HG03442 (cell line): ENCODE results near the gene ZG16B.

Experiments used
- ATAC-seq: cut with Tn5 transposase; IDR thresholded peaks from one replicate; pipeline ENCODE4 v1.9.1; 2021; ENCODE audit warnings: mild to moderate bottlenecking, moderate library complexity; ENCODE audit not compliant: unreplicated experiment

Gene ZG16B

DNA sequence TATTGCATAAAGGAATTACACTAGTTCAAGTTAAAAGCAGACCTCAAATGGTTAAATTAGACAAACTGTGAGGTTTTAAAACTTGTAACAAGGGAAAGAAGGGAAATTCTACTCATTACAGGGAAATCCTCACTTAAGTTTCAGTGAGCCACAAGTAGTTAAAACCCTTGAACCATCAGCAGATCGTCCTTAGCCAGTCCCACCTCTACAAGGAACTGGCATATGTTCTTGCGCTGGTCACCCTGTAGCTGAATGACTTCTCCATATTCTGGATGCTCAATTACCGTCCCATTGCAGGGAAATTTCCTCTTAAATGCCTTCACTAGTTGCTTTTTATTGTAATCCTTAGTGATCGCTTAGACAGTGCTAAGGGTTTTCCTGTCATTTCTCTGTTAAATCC, 7.6 kb upstream of the ZG16B start:
- no peak for ATAC-seq

DNA sequence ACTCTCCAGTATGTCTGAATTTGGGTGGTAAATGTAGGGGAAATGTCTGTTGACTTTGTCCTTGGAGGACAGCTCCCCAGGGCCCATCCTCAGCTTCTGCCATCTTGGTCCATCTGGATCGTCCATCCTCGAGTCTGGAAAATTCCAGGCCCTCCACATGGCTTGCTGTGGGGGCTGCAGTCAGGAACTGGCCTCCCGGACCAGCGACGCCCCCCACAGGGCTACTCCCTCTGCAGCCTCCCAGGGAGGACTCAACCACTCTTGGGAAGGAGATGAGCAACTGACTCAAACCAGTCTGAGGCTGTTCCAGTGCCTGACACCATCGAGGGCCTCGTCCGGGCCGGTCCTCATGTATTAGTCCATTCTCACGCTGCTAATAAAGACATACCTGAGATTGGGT, 5.5 kb upstream of the ZG16B start:
- no peak for ATAC-seq

DNA sequence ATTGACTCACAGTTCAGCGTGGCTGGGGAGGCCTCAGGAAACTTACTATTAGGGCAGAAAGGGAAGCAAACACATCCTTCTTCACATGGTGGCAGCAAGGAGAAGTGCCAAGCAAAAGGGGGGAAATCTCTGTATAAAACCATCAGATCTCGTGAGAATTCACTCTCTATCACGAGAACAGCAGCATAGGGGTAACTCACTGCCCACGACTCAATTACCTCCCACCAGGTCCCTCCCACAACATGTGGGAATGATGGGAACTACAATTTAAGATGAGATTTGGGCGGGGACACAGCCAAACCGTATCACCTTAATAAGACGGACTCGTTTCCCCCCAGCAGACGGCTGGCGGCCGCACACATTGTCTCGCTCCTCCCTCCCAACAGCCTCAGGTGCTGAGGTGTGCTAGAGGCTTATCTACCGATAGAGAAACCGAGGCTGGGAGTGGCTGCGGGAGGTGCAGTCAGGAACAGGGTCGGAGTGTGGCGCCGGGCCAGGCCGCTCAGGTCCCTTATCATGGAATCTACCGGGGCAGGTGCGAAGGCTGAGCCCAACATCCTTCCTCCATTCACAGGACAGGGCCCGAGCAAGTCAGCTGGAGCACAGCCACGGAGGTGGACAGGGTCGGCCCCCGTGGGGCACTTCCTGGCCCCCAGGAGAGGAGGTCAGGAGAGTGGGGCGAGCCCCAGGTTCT, 4.9 kb upstream of the ZG16B start:
- ATAC-seq, result no peak

DNA sequence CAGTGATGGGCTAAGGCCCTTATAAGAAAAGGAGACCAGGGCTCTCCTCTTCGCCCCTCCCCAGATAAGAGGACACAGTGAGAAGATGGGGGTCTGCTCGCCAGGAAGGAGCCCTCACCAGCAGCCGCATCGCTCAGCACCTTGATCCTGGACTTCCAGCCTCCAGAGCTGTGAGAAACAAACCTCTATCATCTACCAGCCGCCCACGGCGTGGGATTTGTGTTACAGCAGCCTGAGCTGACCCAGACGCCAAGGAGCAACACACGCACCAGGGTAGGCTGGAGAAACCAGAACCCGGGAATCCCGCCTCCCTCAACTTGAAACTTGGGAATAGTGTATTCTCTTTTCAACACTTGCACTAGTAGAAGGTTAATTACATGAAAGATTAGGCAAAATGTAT, 4.2 kb upstream of the ZG16B start:
- ATAC-seq, result no peak

DNA sequence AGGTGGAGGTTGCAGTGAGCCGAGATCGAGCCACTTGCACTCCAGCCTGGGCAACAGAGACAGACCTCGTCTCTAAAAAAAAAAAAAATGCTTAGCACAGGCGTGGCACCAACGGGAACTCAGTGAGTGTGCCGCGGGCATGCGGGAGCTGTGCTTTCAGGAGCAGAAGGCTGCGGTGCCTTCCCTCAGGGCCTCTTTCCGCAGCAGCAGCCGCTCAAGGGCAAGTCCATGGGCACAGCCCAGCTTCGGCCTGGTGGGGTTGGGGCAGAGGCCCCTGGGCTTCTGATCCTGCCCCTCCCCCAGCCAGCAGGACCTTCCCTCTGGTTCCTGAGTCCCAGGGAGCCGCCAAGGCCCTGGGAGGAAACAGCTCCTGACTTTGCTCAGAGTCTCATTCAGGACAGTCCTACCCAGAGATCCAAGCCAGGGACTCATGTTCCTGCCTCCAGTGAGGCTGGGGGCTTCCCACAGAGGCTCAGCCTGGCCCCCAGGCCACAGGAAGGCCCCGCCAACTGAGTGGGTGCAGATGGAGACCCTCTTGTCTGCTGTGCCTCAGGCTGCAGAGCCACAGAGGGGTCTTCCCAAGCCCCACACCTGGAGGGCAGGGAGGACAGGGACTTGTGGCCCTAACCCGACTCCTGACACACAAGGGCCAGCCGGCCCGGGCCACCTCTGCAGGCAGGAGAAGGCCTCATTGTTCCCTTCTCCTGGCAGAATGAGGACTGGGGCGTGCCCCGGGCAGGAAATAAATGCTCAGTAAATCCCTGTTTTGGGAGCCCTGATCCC, 3.3 kb upstream of the ZG16B start:
- ATAC-seq, result no peak

DNA sequence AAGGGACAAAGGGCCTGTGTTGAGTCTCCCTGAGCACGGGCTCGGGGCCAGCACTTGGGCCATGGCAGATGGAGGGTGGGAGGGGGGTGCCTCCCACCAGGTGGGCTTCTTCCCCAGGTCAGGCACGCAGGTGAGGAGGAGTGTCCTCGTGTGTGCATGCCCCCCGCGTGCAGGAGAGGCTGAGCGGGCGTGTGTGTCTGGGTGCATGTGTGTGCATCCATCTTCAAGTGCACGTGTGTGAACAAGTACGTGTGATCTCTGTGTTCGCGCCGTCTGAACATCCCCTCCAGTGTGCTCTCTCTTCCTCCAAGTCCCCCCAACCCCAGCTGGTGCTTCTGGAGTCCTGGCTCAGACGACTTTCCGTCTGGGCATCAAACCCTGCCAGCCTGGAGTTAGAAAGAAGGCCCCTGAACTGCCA, 2.7 kb upstream of the ZG16B start:
- no peak for ATAC-seq

DNA sequence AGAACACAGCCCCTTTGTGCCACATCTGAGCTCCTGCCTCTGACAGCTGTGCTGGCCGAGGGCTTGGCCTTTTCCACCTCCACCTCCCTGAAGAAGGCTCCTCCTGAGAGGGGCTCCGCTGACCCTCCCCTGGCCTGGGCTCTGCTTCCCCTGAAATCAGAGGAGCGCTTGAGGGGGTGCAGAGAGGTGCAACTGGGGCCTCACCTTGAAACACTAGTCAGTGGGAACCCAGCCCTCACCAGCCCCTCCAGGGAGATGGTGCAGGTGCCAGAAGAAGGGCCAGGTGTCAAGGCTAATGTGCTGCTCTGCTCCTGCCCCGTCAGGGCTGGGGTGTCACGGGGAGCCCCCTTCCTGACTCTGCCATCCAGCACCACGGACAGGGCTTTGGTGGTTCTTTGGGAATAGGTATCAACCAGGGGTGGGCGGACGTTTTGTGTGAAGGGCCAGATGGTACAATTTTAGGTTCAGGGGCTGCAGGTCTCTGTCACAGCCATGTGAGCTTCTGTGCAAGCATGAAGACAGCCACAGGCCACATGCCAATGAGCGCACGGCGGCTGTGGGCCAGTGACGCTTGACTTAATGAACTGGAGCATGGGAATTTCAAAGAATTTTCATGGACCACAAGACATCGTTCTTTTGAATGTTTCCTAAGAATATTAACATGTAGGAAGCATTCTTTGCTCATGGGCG, 2.1 kb upstream of the ZG16B start:
- ATAC-seq, result no peak

DNA sequence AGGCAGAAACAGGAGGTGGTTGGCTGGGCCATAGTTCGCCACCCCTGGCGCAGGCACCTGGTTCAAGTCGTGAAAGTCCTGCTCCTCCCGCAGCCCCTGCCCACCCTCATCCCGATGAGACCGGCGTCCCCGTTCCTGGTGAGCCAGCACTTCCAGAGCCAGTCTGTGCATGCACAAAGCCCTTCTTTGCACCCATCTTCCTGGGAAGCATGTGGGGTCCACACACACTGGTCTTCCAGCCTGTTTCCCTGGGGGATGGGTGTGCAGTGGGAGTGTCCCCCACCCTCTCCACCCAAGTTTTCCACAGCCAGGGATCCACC, 1.6 kb upstream of the ZG16B start:
- ATAC-seq, result no peak

DNA sequence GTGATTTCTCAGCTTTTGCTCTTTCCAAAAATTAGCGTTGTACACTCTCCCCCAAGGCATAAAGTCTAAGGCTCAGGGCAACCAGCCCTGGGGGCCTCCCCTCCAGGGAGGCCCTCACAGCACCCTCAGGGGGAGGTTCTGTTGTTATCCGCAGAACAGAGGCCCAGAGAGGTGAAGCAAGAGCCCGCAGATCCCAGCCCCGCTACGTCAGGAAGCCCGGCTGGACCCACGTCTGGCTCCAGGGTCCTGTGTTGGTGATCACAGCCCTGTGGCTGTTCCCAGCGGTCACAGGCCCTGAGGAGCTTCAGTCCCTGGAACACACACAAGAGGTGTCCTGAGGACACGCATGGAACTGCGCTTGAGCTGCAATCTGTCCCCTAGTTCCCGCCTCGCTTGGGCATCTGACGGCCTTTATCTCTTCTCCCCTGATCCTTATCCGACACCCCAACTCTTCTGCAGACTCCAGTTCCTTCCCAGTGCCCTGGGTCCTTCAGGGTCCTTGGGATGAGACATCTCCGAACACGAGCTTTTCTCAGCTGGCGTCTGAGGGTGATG, 1.1 kb upstream of the ZG16B start:
- no peak for ATAC-seq

DNA sequence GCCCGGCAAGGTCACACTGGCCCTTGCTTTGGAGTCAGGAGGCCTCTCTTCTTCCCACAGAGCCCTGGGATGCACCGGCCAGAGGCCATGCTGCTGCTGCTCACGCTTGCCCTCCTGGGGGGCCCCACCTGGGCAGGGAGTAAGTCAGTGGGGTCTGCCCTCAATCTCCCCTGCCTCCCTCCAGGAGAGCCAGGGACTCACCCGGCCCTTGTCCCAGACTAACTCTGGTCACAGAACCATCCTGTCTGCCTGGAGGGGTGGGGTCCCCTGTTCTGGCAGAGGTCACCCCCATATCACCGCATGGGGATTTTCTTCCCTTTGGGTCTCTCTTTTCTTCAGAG, 222 bp downstream of the ZG16B start:
- ATAC-seq, result no peak

DNA sequence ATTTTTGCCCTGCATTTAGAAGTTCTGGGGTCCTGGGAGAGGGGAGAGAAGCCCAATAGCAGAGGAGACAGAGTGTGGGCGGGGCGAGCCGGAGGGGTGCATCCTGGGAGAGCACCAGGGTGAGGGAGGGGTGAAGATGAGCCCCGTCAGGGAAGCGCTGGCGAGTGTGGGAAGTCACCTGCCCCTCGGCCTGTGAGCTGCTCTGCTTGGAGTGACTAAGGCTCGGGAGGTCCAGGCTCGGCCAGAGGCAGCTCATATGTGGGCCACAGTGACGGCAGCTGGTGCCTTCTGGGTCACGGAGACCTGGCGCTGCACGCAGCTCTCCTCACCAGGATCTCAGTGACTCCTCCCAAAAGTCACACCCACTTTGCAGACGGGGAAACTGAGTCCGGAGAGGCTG, 1.1 kb downstream of the ZG16B start:
- ATAC-seq, result no peak

DNA sequence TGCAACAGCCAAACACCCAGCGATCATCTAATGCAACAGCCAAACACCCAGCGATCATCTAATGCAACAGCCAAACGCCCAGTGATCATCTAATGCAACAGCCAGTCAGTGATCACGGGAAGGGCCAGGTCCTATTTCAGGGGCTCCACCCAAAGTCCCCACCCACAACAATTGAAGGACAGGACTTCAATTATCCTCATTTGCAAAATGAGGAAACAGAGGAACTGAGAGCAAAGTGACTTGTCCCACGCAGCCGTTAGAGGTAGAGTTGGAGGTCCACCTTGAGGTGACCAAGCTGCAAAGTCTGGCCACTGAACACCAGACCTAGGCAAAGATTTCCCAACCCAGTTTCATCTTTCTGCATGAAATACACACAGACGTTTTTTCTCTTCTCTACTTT, 3.7 kb downstream of the ZG16B start:
- ATAC-seq, result no peak

DNA sequence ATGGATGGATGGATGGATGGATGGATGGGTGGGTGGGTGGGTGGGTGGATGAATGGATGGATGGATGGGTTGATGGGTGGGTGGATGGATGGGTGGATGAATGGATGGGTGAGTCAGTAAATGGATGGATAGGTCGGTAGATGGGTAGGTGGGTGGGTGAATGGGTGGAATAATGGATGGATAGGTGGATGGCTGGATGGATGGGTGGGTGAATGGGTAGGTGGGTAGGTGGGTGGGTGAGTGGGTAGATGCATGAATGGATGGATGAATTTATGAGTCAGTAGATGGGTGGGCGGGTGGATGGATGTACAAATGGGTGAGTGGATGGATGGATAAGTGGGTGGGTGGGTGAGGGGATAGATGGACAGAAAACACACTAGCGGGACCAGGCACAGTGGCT, 4.9 kb downstream of the ZG16B start:
- ATAC-seq, result no peak

DNA sequence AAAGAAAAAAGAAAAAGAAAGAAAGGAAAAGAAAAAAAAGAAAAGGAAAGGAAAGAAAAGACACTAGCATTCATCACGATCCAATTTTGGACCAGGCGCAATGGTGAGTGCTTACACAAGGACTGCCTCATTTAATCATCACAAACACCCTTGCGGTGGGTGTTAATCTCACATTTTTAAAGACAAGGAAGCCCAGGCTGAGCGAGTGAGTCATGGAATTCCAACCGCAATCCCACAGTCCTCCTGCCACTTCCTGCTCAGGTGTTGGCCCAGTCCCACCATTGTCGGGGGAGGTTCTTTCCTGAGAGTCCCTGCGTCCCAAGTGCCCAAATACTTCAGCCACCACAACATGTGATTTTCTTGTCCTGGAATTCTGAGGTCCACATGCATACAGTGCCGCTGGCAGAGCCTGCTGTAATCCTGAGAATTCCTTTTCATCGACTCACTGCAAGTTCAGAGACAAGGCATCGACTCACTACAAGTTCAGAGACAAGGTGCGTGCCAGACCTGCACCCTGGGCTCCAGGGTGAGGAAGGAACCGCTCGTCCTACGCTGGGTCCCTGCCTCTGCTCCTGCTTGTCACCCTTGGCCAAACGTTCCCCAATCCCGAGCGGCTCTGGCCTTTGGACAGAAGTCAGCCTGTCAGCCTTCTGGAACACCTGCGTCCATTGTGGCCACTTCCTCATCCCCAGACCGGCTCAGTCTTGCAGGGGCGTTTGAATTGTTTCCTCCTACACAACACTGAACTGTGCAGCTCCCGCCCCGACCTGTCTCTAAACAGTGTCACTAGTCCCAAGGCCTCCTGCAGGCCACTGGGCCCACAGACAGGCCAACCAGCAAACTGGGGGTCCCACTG, 5.8 kb downstream of the ZG16B start:
- ATAC-seq, result no peak

DNA sequence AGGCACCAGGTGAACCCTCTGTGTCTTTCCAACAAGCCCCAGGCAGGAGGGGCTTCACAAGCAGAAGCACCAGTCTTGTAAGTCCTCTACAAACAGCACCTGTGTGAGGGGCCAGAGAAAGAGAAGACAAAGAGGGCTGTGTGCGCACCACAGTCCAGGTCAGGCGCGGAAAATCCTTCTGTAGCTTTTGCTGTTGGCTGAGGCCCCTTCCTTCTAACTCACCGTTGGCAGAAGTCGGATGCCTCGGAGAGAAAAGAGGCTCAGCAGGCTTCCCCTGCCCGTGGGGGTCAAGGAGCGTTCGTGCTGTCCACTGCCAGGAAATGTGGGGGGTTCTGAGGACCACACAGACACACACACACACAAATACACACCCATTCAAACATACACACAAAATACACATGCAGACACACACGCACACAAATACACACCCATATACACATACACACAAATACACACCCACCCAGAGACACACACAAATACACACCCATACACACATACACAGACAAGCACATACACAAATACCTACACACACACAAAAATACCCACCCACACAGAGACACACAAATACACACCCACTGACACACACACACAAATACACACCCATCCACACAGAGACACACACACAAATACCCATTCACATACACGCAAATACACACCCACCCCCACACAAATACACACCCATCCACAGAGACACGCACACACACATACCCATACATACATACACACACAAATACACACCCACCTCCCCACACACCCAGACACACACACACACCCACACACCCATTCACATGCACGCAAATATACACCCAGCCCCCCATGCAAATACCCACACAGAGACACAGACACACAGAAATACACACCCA, 6.8 kb downstream of the ZG16B start:
- no peak for ATAC-seq

DNA sequence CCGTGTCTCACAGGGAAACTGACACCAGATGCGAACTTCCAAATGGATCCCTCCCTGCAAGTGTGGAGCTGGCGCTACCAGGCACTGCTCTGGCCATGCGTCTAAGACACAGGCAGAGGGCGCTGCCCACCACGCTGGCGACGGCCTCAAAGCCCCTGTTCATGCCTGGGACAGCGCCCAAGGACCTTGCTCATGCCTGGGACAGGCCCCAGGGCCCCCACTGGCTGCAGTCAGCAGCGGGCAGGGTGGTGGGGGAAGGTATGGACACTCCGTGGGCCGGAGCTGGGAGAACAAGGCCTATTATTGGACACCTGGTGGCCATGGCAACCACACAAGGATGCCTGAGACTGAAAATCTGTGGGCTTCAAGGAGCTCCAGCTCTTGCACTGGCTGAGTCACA, 8.8 kb downstream of the ZG16B start:
- no peak for ATAC-seq

DNA sequence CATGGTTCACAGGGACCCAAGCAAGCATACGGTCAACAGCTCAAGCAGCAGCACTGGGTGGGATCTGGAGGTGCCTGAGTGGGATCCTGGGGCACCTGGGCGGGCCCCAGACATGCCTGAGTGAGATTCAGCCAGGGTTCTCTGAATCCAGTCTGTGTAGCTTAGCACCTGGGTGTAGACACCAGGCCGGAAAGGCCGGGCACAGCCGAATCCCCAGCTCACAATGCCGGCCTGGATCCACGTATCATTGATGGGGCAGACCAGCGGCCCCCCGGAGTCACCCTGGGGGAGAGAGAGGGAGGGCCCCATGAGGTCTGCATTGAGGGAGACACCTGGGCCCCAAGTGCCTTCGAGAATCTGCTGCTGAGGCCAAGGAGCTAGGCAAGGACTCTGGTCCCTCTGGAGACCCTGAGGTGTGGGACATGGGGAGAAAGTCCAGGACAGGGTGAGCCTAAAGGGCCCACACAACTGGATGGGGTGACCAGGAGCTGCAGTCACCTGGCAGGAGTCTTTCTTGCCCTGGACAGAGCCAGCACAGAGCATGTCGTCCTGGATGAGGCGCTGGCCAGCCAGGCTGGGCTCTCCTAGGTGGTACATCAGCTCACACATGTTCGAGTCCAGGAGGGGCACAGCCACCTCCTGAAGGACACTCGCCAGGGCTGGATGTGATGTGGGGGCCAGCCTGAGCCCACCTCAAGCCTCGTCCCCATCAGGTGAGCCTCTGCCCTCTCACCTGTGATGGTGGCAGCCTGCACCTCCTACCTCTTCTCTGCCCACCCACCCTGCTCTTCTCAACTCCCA, 9.7 kb downstream of the ZG16B start:
- ATAC-seq, result no peak

DNA sequence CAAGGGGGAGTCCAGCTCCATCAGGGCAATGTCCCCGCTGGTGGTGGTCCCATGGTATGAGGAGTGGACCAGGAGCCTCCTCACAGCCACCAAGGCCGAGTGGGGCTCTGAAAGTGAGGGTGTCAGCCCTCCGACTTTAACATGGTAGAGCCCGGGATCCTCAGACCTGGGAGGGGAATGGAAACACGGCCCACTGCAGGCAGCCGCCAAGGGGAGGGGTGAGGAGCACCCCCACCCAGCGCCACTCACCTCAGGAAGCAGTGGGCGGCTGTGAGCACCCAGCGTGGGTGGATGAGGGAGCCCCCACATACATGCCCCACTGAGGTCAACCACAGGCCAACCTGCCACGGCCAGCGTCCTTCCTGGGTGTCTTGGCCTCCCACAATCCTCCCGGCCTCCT, 10.8 kb downstream of the ZG16B start:
- no peak for ATAC-seq

DNA sequence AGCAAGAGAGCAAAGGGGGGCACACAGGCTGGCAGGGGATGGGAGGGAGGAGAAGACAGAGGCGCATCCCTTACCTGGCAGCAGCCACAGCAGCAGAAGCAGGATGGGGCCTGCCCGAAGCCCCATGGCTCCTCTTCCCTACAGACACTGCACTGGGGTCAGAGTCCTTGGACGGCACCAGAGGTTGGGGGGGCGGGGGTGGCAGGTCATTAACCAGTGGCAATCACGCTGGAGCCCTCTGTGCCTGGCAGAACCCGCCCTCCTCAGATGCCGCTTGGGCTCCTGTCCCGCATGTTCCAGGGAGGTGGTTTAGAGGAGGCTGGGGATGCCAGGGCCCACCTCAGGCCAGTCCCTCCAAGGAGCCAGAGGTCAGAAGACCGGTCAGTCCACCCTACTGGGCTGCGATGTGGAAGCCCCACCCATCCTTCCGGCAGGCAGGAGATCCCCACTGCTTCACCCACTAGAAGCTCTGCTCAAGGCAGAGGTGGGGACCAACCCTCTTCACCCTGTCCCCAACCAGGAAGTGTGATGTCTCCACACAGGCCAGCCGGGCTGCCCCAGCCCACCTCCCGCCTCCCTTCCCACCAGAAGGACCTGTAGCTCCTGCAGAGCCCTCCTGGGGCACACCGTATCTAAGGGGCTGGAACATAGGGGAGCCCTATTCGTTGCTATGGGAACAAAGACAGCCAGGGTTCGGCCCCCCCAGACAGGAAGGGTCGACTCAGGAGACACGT, 11.7 kb downstream of the ZG16B start:
- no peak for ATAC-seq
